Pancreas (tissue), 10 donors: ENCODE data around the gene PRRG3. TPM values are rescaled to one million over a fixed set of nuclear protein-coding genes. Genes with fewer than 3 reads are reported as not detected.

Source experiments
- ATAC-seq, 4 donors: fragments of 200-7000 bp; cut with Tn5 transposase; one replicate each; pipeline versions ENCODE4 v1.8.0 to v1.9.1; 2020; ENCODE audit warnings: mild to moderate bottlenecking in 4 of 4, moderate library complexity in 4 of 4
- DNase-seq, 6 donors: peaks; one replicate each; pipeline ENCODE4 v3.0.0-alpha.2; 2020
- FAIRE-seq: peaks from 2 replicates; lab custom pipeline; 2012; peaks lifted over from hg19 to GRCh38; lab: Jason Lieb, UNC
- H3K27ac ChIP-seq, 4 donors: fragments of 200-600 bp; sonication (generic); 1 replicate in 3 of 4; 2 replicates in 1 of 4; pipeline versions ENCODE4 v1.5.0 to v1.8.0; 2020
- H3K27me3 ChIP-seq, 4 donors: fragments of 200-600 bp; one replicate each; pipeline ENCODE4 v1.8.0; 2021
- H3K36me3 ChIP-seq, 3 donors: fragments of 200-600 bp; sonication (generic) in 1 of 3; one replicate each; pipeline versions ENCODE4 v1.5.0 to v1.8.0; 2020 to 2021
- H3K4me1 ChIP-seq, 3 donors: fragments of 200-600 bp; one replicate each; pipeline ENCODE4 v1.8.0; 2021
- H3K4me3 ChIP-seq, 4 donors: fragments of 200-600 bp; sonication (generic) in 2 of 4; one replicate each; pipeline versions ENCODE4 v1.5.0 to v1.8.0; 2020 to 2021
- H3K9me3 ChIP-seq, 4 donors: fragments of 200-600 bp; one replicate each; pipeline ENCODE4 v1.8.0; 2021
- CTCF ChIP-seq, 4 donors: fragments of 200-600 bp; sonication (generic) in 3 of 4; IDR thresholded peaks; one replicate each; pipeline versions ENCODE4 v1.5.0 to v1.8.0; 2021; ENCODE audit warnings: antibody characterized with exemption in 4 of 4
- WGBS, 2 donors: extraction: QIAGEN DNeasy Blood & Tissue Kit; methylation state at CpG; one replicate each; pipeline ENCODE4 v1.1.7; 2013; 5-methylcytosine and 5-hydroxymethylcytosine counted together
- intact Hi-C, 3 donors: fragments of 100-400 bp; cut with DNase I; formaldehyde crosslinking; loops; one replicate each; pipeline versions ENCODE4 v1.11.1 to v1.14.2; 2022
- polyA plus RNA-seq, 2 donors: library from polyadenylated mRNA; stranded (reverse); fragments of 200-250 nt; gene quantifications; one replicate each; pipeline ENCODE4 v1.2.3, GENCODE V29; 2013
- total RNA-seq, 6 donors: library from RNA; stranded (reverse); fragmentation: NEBNext Ultra II Directional in 4 of 6; extraction: Animal tissue kit (Norgen Biotek cat#: 25700) in 4 of 6; gene quantifications; one replicate each; pipeline versions ENCODE4 v1.2.1 to v1.2.4, GENCODE V29; 2021 to 2023
- donor health status: healthy with polysubstance abuse.
- donor health status: DM: no; HTN: no; CAD: no; lungs with moderate emphysema.
- donor health status: DM: no; HTN: no; CAD: no.
- donor health status: control.
- donor health status: control.
- donor health status: Bipolar disorder and iron deficiency.
- donor health status: DM: yes; HTN: yes; CAD: no.
- donor health status: DM: no; HTN: no; CAD: no.
- donor health status: DM: no; HTN: no; CAD: no.
- donor health status: DM: yes; HTN: yes; CAD: no.

The PRRG3 gene
- total and polyA plus RNA-seq, 8 donors = 0.02 to 0.41 (median 0.11) TPM; not detected in 2

DNA sequence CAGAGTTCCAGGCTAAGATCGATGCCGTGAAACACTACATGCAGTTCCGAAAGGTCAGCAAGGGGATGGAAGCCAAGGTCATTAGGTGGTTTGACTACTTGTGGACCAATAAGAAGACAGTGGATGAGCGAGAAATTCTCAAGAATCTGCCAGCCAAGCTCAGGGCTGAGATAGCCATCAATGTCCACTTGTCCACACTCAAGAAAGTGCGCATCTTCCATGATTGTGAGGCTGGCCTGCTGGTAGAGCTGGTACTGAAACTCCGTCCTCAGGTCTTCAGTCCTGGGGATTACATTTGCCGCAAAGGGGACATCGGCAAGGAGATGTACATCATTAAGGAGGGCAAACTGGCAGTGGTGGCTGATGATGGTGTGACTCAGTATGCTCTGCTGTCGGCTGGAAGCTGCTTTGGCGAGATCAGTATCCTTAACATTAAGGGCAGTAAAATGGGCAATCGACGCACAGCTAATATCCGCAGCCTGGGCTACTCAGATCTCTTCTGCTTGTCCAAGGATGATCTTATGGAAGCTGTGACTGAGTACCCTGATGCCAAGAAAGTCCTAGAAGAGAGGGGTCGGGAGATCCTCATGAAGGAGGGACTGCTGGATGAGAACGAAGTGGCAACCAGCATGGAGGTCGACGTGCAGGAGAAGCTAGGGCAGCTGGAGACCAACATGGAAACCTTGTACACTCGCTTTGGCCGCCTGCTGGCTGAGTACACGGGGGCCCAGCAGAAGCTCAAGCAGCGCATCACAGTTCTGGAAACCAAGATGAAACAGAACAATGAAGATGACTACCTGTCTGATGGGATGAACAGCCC, 48.6 kb downstream of the PRRG3 start:
- H3K36me3 ChIP-seq = no peaks in the 10 kb centered on the region
- no peaks in the 10 kb centered on the region for H3K4me1 ChIP-seq
- H3K9me3 ChIP-seq = no peaks in the 10 kb centered on the region
- intact Hi-C loops = no loop called here
- peaks cover 0 to 8% (median 3%) of the 10 kb centered on the region in 4 donors for H3K27me3 ChIP-seq
- TF ChIP-seq CTCF (IDR thresholded peaks at IDR 0.05) = no peak
- H3K4me3 ChIP-seq = no peak overlapping the region
- 81 to 83% methylated on average over 21 of the region's 21 CpGs for WGBS, 2 donors
- ATAC-seq (no peak), FAIRE-seq (no peak), DNase-seq (no peak)
- H3K27ac ChIP-seq = no peak overlapping the region

- FAIRE-seq (no peak), DNase-seq (no peak), ATAC-seq (no peak)
- 62 to 64% methylated on average over 6 of the region's 6 CpGs for WGBS, 2 donors
- no peak overlapping the region for H3K4me3 ChIP-seq
- intact Hi-C loops = no loop called here
- H3K27ac ChIP-seq = no peak overlapping the region
- H3K9me3 ChIP-seq = no peaks in the 10 kb centered on the region
- peaks cover 0 to 15% (median 3%) of the 10 kb centered on the region in 4 donors for H3K27me3 ChIP-seq
- H3K4me1 ChIP-seq = no peaks in the 10 kb centered on the region
- no peaks in the 10 kb centered on the region for H3K36me3 ChIP-seq
- TF ChIP-seq CTCF (IDR thresholded peaks at IDR 0.05) = no peak
Measured at GRCh38 chrX:151745651-151746050, 50.4 kb downstream of the PRRG3 start.

- FAIRE-seq = no peak
- 17 to 35% methylated on average over 2 of the region's 2 CpGs for WGBS, 2 donors
- DNase-seq = no peak
- Histone ChIP-seq H3K36me3 (no peaks in the 10 kb centered on the region), H3K27ac (no peak overlapping the region), H3K9me3 (no peaks in the 10 kb centered on the region), H3K4me1 (no peaks in the 10 kb centered on the region), H3K4me3 (no peak overlapping the region), H3K27me3 (peaks cover 0 to 21% (median 3%) of the 10 kb centered on the region in 4 donors)
- ATAC-seq = no peak
- TF ChIP-seq CTCF (IDR thresholded peaks at IDR 0.05) = no peak
- intact Hi-C loops = no loop called here
Measured at GRCh38 chrX:151746502-151746901, 51.2 kb downstream of the PRRG3 start.

DNA sequence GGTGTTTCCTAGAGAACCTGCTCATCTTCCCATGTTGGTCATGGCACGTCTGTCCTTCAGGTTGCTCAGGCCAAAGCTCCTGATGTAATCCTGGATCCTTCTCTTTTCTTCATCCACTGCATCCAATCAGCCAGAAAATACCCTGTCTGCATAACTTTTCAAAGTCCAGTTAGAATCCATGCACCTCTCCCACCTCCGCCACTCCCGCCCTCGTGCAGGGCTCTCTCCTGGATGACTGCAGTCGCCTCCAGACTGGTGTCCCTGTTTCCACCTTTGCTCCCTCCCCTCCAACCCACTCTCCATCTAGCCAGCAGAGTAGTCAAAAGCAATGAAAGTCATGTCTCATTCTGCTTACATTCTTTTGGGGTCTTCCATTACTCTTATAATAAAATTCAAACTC, 55.3 kb downstream of the PRRG3 start:
- Histone ChIP-seq H3K9me3 (no peaks in the 10 kb centered on the region), H3K4me1 (no peaks in the 10 kb centered on the region), H3K4me3 (no peak overlapping the region), H3K36me3 (no peaks in the 10 kb centered on the region), H3K27ac (no peak overlapping the region), H3K27me3 (peaks cover 0 to 25% (median 3%) of the 10 kb centered on the region in 4 donors)
- FAIRE-seq = no peak
- no peak for TF ChIP-seq CTCF (IDR thresholded peaks at IDR 0.05)
- ATAC-seq = no peak
- intact Hi-C loops = loop anchor here in 2 of 3 donors (5.0 to 10.0 kb wide), 3 partner anchors 882 to 1064 kb away; partner anchors contain the start of gene GABRQ (in 1 of the 2)
- WGBS, 2 donors = 69 to 80% methylated on average over 5 of the region's 5 CpGs
- DNase-seq = no peak

GRCh38 chrX:151752847-151753246, 57.6 kb downstream of the PRRG3 start:
- FAIRE-seq (no peak), ATAC-seq (no peak)
- WGBS, 2 donors = 19 to 33% methylated on average over 5 of the region's 5 CpGs

More at GRCh38 chrX:151752847-151753246, 57.6 kb downstream of the PRRG3 start:
- H3K4me3 ChIP-seq = no peak overlapping the region
- no peaks in the 10 kb centered on the region for H3K36me3 ChIP-seq
- intact Hi-C loops = loop anchor here in 2 of 3 donors (5.0 to 10.0 kb wide), 3 partner anchors 879 to 1062 kb away; partner anchors contain the start of gene GABRQ (in 1 of the 2)
- no peaks in the 10 kb centered on the region for H3K9me3 ChIP-seq
- no peak overlapping the region for H3K27ac ChIP-seq
- no peaks in the 10 kb centered on the region for H3K4me1 ChIP-seq
- H3K27me3 ChIP-seq = peaks cover 0 to 25% (median 0%) of the 10 kb centered on the region in 4 donors
- DNase-seq = no peak
- TF ChIP-seq CTCF (IDR thresholded peaks at IDR 0.05) = no peak
